Measurements from ENCODE around the gene TMSB15A. TPM values are rescaled to one million over a fixed set of nuclear protein-coding genes. Genes with fewer than 3 reads are reported as not detected.
"Not testable (repeated sequence)": the region's sequence is repeated elsewhere in the genome, so short reads cannot be mapped to it uniquely, and the experiment has no call there.

Gene TMSB15A
- not detected for polyA plus RNA-seq

DNA sequence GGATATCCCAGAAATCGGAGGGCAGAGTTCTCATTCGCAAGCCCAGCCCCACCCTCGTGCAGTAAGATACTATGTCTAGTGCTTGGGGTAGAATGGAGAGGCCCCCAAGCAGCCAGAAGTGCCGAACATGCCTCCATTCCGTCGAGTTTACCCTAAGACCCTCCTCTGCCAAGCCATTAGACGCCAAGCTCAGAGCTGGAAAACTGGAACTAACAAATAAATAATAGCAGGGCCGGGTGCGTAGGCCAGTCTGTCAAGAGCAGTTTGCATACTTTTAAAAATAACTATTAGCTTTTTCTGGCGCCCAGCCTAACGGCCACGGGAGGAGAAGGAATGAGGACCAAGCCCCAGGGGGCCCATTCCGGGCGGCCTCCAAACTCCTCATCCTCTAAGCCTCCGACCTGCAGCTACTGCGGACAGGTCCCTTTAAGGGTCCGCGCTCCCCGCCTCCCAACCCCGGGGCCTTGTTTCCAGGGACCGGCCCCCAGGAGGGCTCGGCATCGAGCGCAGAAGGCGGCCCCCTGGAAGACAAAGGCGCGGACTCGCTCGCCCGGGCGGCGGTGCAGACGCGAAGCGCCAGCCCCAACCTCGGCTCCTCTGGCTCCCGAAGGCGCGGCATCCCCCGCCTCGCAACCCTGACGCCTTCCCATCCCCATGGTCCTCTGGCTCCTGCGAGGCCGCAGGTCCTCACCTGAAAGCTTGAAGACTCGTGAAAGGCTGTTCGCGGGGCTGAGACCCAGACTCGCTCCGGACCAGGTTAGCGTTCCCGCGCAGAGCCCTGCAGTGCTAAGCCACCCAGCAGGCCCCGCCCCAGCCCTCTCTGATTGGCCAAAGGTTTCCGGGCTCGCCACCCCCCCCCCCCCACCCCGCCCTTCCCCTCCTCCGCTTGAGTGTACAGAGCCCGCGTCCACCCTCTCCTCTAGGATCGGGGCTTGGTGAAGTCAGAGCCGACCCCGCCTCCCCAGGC is at the start of gene TMSB15A:
TMSB15A (minus strand) TSS at position 765 of the 967 bp plus-strand sequence.
- no peaks in the 10 kb centered on the region for H3K4me1 Mint-ChIP-seq
- no peaks in the 10 kb centered on the region for H3K36me3 Mint-ChIP-seq
- H3K4me3 Mint-ChIP-seq, result peak within 1 kb of the TSS in 3 of 4 donors; percentile 72 to 81 (median 80)
- no peaks in the 10 kb centered on the region for H3K9me3 Mint-ChIP-seq
- no peak within 1 kb of the TSS for H3K27ac Mint-ChIP-seq
- peaks cover 13% of the 10 kb centered on the region for H3K27me3 Mint-ChIP-seq

DNA sequence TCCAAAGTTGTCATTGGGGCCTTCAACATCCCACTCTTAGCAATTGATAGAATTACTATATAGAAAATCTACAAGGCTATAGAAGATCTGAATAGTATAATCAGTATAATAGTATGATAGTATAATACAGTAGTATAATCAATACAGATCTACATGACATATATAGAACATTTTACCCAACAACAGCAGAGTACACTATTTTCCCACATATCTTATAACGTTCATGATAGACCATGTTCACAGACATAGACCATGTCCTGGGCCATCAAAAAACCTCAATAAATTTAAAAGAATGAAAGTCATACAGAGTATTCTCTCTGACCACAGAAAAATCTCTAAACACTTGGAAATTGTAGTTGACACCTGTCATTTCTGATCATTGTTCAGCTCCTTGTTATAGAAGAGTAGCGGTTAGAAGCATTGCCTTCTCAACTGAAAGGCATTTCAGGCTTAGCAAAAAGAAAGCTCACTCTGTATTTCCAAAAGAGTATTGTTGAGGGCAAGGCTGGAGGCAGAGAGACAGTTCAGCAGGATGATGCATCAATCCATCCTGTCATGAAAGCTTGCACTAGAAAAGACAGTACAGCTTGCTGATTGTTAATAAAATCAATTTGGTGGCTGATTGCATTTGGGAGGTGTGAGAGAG is 44.0 kb upstream of the TMSB15A start:
- no peaks in the 10 kb centered on the region for H3K36me3 Mint-ChIP-seq
- no peak overlapping the region for H3K4me3 Mint-ChIP-seq
- peaks cover 0 to 2% (median 0%) of the 10 kb centered on the region in 3 donors for H3K9me3 Mint-ChIP-seq
- H3K27ac Mint-ChIP-seq, result no peak overlapping the region
- no peaks in the 10 kb centered on the region for H3K4me1 Mint-ChIP-seq
- H3K27me3 Mint-ChIP-seq, result peaks cover 2% of the 10 kb centered on the region

GRCh38 chrX:102558607-102559006 is 42.1 kb upstream of the TMSB15A start:
- Mint-ChIP-seq H3K27me3 (no peaks in the 10 kb centered on the region), H3K9me3 (peaks cover 0 to 1% (median 0%) of the 10 kb centered on the region in 3 donors), H3K4me1 (no peaks in the 10 kb centered on the region), H3K4me3 (no peak overlapping the region), H3K27ac (no peak overlapping the region), H3K36me3 (no peaks in the 10 kb centered on the region)

DNA sequence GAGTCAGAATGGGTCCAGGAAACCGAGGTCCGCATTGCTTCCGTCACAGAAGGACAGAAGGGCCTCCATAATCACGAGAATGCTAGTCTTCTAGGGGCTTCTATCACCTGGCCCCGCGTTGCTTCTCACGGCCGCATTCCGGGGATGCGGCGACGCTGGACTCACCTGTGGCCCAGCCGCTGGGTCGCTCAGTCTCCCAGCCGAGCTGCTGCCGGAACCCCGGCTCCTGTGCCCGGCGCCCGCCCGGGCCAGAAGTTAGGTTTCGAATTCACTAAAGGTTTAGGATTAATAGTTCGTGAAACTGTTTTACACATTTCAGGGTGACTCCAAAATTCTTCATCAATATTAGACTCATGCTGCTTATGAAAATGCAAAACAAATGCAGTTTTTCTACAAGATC is 31.7 kb upstream of the TMSB15A start:
- Mint-ChIP-seq H3K36me3 (no peaks in the 10 kb centered on the region), H3K4me3 (no peak overlapping the region), H3K27me3 (peaks cover 7% of the 10 kb centered on the region), H3K4me1 (peaks cover 0 to 1% (median 0%) of the 10 kb centered on the region in 3 donors), H3K9me3 (peaks cover 0 to 1% (median 0%) of the 10 kb centered on the region in 3 donors), H3K27ac (no peak overlapping the region)

- no peak overlapping the region for H3K27ac Mint-ChIP-seq
- H3K4me3 Mint-ChIP-seq, result peak overlapping the region in 2 of 4 donors; percentile 20 to 32
- H3K9me3 Mint-ChIP-seq, result peaks cover 0 to 1% (median 0%) of the 10 kb centered on the region in 3 donors
- peaks cover 0 to 1% (median 0%) of the 10 kb centered on the region in 3 donors for H3K4me1 Mint-ChIP-seq
- peaks cover 8% of the 10 kb centered on the region for H3K27me3 Mint-ChIP-seq
- H3K36me3 Mint-ChIP-seq, result no peaks in the 10 kb centered on the region
Observed at GRCh38 chrX:102546828-102547493, 30.4 kb upstream of the TMSB15A start.

DNA sequence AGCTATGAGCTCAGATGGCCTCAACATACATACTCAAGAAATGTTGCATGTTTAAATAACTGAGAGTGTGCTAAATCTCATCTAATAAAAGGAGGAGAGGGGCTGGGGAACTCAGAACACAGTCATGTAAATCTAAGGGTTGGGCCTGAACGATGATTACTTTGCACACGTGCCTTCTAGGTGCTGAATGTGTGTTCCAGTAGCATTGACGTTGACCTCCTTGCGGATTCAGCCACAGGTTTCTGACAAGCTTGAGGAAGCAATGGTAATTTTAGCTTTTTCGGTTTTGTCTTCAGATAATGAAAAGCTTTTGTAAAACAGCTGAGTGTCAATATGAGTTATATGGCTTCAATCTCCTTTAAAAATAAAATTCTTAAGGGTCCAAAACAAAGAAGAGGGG is 29.6 kb upstream of the TMSB15A start:
- not testable (repeated sequence) for H3K27ac Mint-ChIP-seq, H3K4me1 Mint-ChIP-seq, H3K36me3 Mint-ChIP-seq, H3K4me3 Mint-ChIP-seq, H3K9me3 Mint-ChIP-seq
- H3K27me3 Mint-ChIP-seq, result peaks cover 10% of the 10 kb centered on the region

DNA sequence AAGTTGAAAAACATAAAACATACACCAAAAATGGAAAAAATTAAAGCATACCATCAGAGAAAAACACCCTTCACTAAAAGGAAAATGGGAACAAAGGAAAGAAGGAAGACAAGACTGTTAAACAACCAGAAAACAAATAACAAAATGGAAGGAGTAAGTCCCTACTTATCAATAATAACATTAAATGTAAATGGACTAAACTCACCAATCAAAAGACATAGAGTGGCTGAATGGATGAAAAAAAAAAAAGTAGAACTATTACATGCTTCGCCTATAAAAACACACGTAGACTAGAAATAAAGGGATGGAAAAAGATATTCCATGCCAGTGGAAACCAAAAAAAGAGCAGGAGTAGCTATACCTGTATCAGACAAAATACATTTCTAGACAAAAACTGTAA is 19.4 kb upstream of the TMSB15A start:
- Mint-ChIP-seq H3K9me3 (no peaks in the 10 kb centered on the region), H3K27me3 (no peaks in the 10 kb centered on the region), H3K36me3 (peaks cover 4% of the 10 kb centered on the region), H3K27ac (no peak overlapping the region), H3K4me3 (no peak overlapping the region), H3K4me1 (peaks cover 0 to 1% (median 0%) of the 10 kb centered on the region in 3 donors)

- H3K4me1 Mint-ChIP-seq, result no peaks in the 10 kb centered on the region
- peaks cover 11% of the 10 kb centered on the region for H3K27me3 Mint-ChIP-seq
- no peaks in the 10 kb centered on the region for H3K36me3 Mint-ChIP-seq
- no peak overlapping the region for H3K27ac Mint-ChIP-seq
- H3K9me3 Mint-ChIP-seq, result no peaks in the 10 kb centered on the region
- peak overlapping the region in 2 of 4 donors; percentile 17 to 41 for H3K4me3 Mint-ChIP-seq
Observed at GRCh38 chrX:102517326-102517725, 787 bp upstream of the TMSB15A start.

GRCh38 chrX:102514536-102514935 is 2.0 kb downstream of the TMSB15A start:
- Mint-ChIP-seq H3K4me3 (no peak overlapping the region), H3K36me3 (peaks cover 3% of the 10 kb centered on the region), H3K4me1 (peaks cover 0 to 2% (median 0%) of the 10 kb centered on the region in 3 donors), H3K9me3 (no peaks in the 10 kb centered on the region), H3K27ac (no peak overlapping the region), H3K27me3 (peaks cover 13% of the 10 kb centered on the region)

DNA sequence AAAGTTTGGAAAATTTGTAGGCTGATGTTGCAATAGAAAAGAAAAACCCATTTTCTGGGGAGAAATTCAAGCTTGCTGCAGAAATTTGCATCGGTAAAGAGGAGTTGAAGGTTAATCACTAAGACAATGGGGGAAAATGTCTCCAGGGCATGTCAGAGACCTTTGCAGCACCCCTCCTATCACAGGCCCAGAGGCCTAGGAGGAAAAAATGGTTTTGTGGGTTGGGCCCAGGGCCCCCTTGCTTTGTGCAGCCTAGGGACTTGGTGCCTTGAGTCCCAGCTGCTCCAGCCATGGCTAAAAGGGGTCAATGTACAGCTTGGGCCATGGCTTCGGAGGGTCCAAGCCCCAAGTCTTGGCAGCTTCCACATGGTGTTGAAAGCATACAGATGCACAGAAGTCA is 17.8 kb downstream of the TMSB15A start:
- Mint-ChIP-seq H3K27ac (no peak overlapping the region), H3K36me3 (no peaks in the 10 kb centered on the region), H3K9me3 (peaks cover 0 to 4% (median 3%) of the 10 kb centered on the region in 3 donors), H3K27me3 (peaks cover 3% of the 10 kb centered on the region), H3K4me3 (no peak overlapping the region), H3K4me1 (no peaks in the 10 kb centered on the region)

DNA sequence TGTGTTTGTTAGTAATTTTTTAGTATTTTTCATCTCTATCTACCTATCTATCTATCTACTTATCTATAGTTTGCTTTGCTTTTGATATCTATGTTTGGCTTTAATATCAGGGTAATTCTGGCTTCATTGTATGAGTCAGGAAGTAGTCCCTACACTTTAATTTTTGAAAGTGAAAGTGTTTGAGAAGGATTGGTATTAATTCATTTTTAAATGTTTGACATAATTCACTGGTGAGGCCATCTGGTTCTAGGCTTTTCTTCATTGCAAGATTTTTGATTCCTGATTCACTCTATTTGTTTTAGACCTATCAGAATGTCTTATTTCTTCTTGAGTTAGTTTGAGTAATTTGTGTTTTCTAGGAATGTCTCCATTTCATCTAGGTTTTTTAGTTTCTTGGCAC is 24.8 kb downstream of the TMSB15A start:
- Mint-ChIP-seq H3K9me3 (peaks cover 0 to 4% (median 0%) of the 10 kb centered on the region in 3 donors), H3K4me1 (no peaks in the 10 kb centered on the region), H3K27ac (no peak overlapping the region), H3K36me3 (no peaks in the 10 kb centered on the region), H3K27me3 (peaks cover 3% of the 10 kb centered on the region), H3K4me3 (no peak overlapping the region)

DNA sequence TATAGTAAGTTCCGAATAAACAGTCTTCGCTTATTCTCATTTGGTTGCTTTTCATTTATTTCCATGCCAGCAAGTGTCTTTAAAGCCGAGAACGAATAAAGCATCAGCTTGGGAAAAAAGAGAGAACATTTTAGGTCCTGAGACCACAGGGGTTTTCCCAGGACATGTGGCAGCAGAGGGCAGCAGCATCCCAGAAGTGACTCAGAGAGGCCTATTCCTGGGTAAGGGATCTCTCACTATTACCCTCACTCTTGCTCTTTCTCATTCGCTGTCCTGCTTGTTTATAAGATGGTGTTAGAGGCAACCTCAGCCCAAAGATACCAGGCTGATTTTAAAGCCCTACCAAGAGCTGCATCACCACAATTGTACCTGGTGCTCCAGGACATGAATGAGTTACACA is 37.8 kb downstream of the TMSB15A start:
- not testable (repeated sequence) for H3K36me3 Mint-ChIP-seq, H3K27ac Mint-ChIP-seq, H3K4me3 Mint-ChIP-seq, H3K4me1 Mint-ChIP-seq, H3K9me3 Mint-ChIP-seq, H3K27me3 Mint-ChIP-seq

DNA sequence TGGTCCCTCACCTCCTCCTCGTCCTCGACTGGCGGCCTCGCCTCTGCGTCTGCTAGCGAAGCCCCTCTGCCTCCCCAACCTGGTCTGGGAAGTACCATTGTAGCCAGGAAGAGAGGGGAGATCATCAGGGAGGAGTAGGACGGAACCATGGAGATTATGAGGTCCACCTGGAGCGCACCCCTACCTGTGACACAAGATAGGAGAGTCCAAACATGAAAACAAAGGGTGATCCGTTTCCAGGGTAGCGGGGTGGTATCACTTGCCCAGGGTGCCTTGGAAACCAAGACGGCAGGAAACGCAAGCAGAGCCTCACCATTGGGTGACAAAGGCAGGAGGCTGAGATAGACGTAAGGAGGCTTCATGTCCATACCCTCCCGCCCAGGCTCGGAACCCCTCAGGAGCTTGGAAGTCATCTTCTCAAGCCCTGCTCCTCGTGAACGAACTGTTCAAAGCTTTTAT is 44.7 kb downstream of the TMSB15A start, which contains the start of gene TCP11X2:
TCP11X2 (minus strand) TSS at position 51 of the 459 bp plus-strand sequence.
- H3K9me3 Mint-ChIP-seq, H3K36me3 Mint-ChIP-seq, H3K4me1 Mint-ChIP-seq, H3K4me3 Mint-ChIP-seq, H3K27ac Mint-ChIP-seq, H3K27me3 Mint-ChIP-seq: not testable (repeated sequence)

DNA sequence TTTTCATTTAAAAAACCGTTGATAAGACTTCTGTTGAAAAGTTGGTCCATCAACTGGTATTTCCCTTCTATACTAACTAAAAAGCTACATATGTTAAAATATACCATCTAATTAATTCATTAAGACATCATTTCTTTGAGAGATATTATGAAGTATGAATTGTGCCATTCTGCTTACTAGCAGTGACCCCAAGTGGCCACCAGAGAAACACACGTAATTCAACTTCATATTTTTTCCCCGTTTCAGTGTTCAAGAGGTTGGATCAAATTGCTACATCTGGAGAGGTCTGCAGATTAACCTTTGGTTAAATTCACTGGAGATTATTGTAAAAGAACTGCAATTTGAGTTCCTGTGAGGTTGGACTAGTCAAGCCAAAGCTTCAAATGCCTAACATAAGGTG is 46.3 kb downstream of the TMSB15A start:
- H3K27me3 Mint-ChIP-seq, H3K4me3 Mint-ChIP-seq, H3K4me1 Mint-ChIP-seq, H3K9me3 Mint-ChIP-seq, H3K27ac Mint-ChIP-seq, H3K36me3 Mint-ChIP-seq: not testable (repeated sequence)
